HG03457 (cell line): ENCODE data around the gene MICU2.

ENCODE experiments used
- ATAC-seq: cut with Tn5 transposase; IDR thresholded peaks from one replicate; pipeline ENCODE4 v1.9.1; 2021; ENCODE audit warnings: moderate number of reproducible peaks; ENCODE audit not compliant: unreplicated experiment

MICU2 gene

GRCh38 chr13:21546372-21546771, 57.6 kb downstream of the MICU2 start:
- ATAC-seq = no peak

GRCh38 chr13:21544515-21544914, 59.5 kb downstream of the MICU2 start:
- ATAC-seq = no peak

GRCh38 chr13:21542563-21542962, 61.4 kb downstream of the MICU2 start:
- ATAC-seq = no peak

- ATAC-seq = no peak
Observed at GRCh38 chr13:21541980-21542379, 62.0 kb downstream of the MICU2 start.

- ATAC-seq = no peak
Observed at GRCh38 chr13:21541271-21541670, 62.7 kb downstream of the MICU2 start.

GRCh38 chr13:21539687-21540086, 64.3 kb downstream of the MICU2 start:
- no peak for ATAC-seq

- ATAC-seq = no peak
Observed at GRCh38 chr13:21538753-21539152, 65.2 kb downstream of the MICU2 start.

GRCh38 chr13:21538280-21538679, 65.7 kb downstream of the MICU2 start:
- ATAC-seq = no peak

- no peak for ATAC-seq
Observed at GRCh38 chr13:21537105-21537504, 66.9 kb downstream of the MICU2 start.

GRCh38 chr13:21534760-21535159, 69.2 kb downstream of the MICU2 start:
- no peak for ATAC-seq

GRCh38 chr13:21531455-21531854, 72.5 kb downstream of the MICU2 start:
- no peak for ATAC-seq

GRCh38 chr13:21530656-21531055, 73.3 kb downstream of the MICU2 start:
- ATAC-seq = no peak

- no peak for ATAC-seq
Observed at GRCh38 chr13:21529146-21529893, 74.7 kb downstream of the MICU2 start.

GRCh38 chr13:21528616-21529015, 75.4 kb downstream of the MICU2 start:
- ATAC-seq = no peak

GRCh38 chr13:21526707-21527540, 77.0 kb downstream of the MICU2 start:
- ATAC-seq = no peak

- ATAC-seq = no peak
Observed at GRCh38 chr13:21522847-21523246, 81.1 kb downstream of the MICU2 start.

GRCh38 chr13:21522130-21522529, 81.8 kb downstream of the MICU2 start:
- ATAC-seq = no peak

GRCh38 chr13:21518617-21519144, 85.3 kb downstream of the MICU2 start:
- ATAC-seq = no peak

- no peak for ATAC-seq
Observed at GRCh38 chr13:21517576-21517975, 86.4 kb downstream of the MICU2 start.

- no peak for ATAC-seq
Observed at GRCh38 chr13:21516805-21517204, 87.2 kb downstream of the MICU2 start.

- no peak for ATAC-seq
Observed at GRCh38 chr13:21511849-21512248, 92.1 kb downstream of the MICU2 start.

GRCh38 chr13:21504379-21504778, 99.6 kb downstream of the MICU2 start:
- no peak for ATAC-seq
